Hippocampal formation (tissue), 2 donors: ENCODE measurements around the gene DENND1A.

Experiments
- DNase-seq, 2 donors: peaks; one replicate each; lab custom pipeline; 2025; lab: John Stamatoyannopoulos, UW

The DENND1A gene

DNA sequence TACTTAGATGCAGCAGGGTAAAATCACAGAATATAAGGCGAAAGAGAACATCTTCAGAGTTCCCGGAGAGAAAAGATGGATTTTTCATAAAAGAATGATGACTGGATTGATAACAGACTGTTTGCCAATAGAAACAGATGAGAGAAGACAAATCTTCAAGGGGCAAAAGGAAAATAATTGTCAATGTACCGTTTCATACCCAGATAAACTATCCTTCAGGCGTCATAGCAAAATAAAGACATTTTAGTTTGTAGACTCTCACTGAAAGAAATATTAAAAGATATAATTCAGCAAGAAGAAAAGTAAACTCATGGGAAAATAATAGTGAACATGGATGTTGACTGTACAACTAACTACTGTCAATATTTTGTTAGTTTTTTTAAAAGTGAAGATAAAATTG is 399.7 kb downstream of the DENND1A start:
- no peak for DNase-seq

DNA sequence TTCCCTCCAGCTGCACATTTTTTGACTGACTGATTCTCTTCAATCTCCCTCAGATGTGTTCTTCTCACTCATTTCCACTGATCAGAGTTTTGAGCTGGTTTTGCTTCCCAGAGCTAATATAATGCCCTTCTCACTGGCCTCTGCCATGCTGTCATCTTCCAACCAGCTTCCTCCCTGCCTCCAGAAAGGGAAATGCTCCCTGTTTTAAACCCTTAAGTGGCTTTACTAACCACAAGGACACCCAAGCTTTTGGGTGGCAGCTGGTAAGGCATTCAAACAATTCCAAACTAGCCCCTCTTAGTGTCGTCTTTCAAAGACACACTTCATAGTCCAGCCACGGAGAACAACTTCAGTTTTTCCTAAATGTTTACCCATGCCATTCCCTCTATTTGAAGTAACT is 401.4 kb downstream of the DENND1A start:
- no peak for DNase-seq

DNA sequence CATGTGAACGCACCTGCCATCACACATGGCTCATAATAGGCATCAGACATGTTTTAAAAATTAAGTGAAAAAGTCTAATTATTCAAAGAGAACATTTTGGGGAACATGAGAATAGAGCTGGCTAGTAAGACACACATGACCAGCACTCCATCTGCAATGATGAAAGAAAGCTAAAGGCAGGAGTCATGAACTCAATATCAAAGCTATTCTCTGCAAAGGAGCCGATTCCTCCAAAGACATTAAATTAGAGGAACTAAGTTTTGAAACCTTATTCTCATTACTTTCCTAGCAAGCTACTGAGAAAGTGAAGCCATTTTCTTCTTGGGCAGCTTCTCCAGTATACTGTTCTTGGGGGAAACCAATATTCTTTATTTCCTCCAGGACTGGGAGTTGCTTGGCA is 401.9 kb downstream of the DENND1A start:
- DNase-seq = no peak

DNA sequence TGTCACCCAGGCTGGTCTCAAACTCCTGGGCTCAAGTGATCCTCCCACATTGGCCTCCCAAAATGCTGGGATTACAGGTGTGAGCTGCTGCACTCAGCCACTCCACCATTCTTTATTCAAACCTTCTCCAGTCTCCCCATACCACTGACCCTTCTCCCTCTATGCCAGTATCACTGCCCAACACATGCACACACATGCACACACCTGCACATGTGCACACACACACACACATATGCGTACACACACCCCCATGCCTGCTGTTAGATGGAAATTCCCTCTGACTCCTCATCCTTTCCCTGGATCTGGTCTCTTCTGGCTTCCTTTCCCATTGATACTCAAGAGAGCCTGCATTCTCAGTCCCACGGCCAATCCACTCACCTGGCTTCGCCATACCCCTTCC is 404.0 kb downstream of the DENND1A start:
- no peak for DNase-seq

DNA sequence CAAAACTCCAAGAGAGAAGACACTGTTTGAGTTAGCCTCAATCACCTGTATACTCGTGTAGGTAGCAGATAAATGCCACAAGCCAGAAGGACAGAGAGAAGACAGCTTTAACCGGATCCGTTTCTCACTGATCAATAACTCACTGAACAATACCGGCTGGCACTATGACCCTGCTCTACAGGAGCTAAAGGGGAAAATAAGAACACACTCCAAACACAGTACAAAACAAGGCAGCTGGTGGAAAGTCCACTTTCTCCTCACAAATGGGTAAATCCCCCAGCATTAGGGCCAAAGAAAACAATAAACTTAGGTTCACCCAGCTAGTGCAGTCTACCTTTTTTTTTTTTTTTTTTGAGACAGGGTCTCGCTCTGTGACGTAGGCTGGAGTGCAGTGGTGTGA is 404.5 kb downstream of the DENND1A start:
- no peak for DNase-seq

DNA sequence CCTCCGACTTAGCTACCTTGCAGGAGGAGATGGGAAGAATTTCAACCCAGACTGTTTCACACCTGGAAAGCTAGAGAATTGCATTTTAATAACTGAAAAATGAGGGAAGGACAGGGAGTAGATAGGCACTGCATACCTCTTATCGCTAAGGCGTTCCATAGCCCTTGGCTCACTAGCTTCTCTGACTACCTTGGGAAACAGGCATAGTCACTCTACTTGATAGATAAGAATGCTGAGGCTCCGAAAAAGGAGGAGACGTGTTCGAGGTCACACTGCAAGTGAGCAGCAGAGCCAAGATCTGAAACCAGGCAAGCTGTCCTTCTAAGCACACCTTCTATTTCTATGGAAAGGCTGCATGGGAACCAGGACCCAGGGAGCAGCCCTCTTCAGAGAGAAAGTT is 405.1 kb downstream of the DENND1A start:
- no peak for DNase-seq

DNA sequence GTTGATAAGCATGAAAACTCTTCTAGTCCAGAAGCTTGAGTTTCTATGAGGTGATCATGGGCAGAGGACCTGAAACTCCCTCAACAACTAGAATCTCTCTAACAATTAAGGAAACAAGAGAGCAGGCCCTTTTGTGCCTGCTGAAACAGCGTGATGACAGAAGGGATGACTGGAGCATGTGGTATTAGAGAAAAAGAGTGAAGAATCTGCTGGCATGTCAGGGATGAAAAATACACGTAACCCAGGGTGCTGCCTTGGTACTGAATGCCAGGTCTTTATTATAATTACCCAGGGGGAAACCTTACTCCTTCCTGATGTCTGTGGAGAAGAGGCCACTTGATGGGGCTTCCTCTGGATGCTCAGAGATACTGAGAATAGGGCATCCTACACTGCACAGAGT is 406.1 kb downstream of the DENND1A start:
- no peak for DNase-seq

DNA sequence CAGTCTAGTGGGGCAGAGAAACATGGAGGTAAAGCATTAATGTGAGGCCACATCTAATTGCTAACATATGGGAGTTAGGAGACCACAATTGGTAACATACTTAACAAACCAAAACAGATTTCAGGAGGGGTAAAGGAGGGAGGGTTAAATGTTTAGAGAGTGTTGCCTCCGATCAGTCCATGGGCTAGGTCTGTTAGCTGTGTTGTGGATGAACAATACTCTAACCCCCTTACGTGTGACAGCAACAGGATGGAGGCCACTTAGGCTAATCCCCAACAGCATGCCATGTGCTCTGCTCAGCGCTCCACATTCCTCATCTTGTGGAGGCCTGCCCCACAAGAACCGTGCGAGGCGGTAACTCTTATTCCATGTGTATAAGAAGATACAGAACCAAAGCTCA is 406.9 kb downstream of the DENND1A start:
- DNase-seq = no peak

DNA sequence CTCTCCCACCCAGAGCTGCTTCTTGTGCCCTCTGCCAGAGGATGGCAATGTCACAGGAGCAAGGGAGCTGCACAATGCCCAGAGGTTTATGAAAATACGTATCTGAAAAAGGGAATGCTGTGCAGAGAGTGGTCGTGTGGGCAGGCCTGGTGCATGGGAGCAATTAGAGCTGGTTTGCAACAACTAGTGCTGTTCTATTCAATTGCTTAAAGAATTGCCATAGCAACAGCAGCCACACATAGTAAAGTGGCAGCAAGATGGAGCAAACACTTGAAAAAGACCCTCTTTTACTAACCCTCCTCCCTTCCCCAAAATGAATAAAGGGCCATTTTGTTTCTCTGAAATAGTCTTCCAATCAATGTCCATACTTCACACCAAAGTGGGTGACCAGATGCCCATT is 407.7 kb downstream of the DENND1A start:
- no peak for DNase-seq

DNA sequence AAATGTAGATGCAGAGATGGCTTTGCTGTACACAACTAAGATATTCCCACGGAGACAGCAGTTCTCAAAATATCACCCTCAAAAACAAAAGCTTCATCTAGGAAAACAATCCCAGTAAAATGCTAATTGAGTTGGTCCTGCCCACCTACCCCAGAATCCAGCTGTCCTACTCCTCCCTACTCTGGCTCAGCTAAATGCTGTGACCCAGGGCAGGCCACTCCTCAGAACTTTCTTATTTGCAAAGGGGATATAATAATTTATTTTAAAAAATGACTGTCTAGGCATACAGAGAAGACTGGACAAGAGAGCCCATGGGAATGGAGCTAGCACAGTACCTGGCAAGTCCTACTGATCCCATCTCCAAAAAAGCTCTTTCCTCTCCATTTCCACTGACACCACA is 411.6 kb downstream of the DENND1A start:
- no peak for DNase-seq

DNA sequence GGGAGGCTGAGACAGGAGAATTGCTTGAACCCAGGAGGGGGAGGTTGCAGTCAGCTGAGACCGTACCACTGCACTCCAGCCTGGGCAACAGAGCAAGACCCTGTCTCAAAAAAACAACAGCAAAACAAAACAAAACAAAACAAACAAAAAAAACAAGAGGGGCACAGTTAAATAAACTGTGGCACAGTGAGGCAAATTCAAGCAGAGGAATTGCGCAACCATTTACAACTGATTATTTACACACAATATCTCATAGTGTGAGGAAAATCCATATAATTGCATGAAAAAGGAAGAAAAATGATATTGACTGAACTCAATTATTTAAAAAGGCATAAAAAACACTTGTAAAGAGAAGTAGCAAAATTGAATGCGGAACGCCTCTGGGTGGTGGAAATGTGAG is 412.4 kb downstream of the DENND1A start:
- DNase-seq = no peak

DNA sequence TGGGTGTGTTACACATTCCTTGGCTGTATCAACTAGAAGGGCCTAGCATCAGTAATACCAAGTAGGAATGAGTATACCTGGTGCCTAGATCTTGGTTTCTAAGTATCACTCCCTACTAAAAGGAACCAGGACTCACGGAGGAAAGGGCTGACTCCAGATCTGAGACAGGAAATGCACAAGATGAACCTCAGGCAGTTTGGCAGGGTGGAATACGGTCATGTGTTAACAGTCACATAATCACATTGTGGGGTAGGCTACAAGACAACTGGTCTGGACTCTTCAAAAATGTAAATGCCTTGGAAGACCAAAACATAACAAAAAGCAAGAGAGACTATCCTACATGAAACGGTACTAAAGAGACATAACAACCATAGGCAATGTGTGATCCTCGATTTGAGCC is 415.2 kb downstream of the DENND1A start:
- DNase-seq = no peak

DNA sequence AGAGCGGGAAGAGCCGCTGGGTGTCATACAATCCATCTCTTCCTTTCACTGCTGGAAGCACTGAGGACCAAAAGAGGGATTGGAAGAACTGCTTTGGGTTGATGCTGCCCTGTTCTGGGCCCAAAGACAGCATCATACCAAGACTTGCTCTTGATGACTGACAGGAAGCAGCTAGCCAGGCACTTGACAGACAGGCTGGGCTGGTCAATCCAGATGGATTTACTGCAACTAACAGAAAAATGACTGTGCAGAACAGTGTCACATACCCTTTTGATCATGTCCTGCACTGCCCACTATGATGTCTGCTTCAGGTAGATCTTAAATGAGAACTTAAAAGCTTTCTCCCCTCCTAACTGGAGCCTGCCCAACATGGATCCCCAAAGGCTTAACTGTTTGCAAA is 416.4 kb downstream of the DENND1A start:
- DNase-seq = no peak

DNA sequence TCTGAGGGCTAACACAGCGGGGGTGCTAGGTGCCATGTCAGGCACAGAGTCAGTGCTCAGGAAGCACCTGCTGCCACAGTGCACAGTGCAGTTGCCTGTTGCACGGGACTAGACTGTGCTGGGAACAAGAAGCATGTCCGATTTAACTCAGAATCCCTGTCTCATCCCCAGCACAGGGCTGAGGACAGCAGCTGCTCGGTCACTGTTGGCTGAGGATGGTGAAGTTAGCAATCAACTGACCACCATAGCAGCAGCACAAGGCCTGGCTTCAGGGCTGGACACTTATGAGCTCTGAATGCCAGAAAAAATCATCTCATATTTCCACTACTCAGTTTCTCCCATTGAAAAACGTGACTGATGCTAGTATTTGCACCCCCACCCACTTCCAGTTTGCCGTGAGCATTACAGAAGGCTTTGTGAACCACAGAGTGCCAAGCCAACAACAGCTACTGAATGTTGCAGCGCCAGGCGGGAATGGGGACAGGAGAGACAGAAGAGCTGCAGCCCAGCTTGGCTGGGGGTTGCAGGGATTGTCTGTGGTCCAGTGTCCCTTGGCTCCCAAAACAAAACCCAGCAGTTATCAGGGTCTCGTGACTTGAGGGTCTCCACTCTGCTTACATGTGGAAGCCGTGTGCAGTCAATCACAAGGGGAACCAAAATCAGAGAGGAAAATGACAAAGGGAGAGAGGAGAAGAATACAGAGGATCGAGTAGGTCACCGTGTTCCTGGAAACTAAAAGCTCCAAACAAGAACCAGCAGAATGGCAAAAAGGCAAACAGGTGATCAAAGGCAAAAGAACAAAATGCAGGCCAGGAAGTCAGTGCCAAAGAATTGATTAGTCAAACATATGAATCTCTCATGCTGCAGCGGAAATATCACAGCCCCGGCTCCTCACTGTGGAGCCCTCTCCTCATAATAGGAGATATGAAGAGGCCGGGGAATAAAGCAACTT is 418.3 kb downstream of the DENND1A start:
- no peak for DNase-seq

DNA sequence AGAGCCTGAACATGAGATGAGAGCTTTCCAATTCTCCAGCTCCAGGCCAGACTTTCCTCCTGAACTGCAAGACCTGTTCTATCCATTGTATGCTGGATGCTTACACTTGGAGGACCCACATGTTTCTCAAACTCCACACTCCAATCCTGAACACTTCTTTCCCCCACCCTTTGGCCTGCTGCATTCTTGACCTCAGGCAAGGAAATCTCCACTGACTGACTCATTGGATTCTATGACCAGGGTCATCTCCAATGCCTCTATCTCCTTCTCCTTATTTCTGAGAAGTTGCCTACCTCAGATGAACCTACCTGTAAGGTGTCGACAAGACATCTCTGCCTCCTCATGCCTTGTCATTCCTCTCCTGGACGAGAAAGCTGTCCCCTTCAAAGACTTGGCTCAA is 420.3 kb downstream of the DENND1A start:
- no peak for DNase-seq

DNA sequence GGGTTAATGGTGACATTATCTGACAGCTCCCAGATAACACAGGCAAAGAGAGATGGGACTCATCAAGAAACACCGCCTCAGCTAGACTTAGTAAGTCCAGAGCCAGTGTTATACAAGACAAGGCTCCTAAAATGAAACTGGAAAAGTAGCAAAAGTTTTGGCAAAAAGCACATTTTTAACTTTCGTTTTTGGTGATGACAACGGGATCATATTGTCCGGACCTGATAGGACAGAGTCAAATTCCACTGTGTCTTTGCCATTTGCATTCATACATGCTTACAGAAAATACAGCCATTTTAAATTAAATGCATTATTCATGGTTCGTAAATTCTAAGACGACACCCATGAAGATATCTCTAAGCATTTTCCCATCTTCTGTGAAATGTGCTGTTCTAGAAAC is 421.9 kb downstream of the DENND1A start:
- no peak for DNase-seq

DNA sequence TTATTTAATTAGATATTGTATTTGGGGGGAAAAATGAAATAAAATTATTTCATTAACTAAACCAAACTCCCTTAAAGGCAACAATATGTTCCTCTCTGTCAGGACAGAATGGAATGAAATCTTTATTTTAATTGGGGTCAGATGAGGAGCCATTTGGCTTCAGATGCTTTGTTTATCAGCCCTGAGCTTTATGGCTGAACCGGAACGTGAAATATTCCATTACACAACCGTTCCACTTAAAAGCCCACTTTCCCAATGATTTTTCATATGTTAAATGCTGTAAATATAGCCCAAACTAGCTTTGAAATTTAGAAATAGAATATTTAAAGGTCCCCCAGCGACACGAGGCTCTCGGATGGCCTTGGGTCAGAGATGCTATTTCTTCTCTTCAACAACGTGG is 424.4 kb downstream of the DENND1A start:
- no peak for DNase-seq

DNA sequence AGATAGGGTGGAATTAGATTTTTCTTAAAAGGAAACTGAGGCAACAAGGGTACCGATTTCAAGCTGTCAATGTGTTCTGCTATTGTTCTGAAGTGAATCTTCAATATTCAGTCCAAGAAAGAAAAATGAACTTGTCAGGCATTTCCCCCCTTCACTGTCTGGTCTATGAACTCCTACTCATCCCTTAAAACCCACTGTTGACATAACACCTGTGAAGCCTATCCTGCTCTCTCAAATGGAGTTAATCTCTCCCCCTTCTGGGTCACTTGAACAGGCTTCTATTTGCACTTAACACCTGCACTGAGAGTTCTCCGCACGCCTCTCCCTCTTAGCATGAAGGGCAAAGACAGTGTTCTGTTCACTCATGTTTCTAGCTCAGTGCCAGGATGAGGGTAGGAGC is 429.6 kb downstream of the DENND1A start:
- no peak for DNase-seq

DNA sequence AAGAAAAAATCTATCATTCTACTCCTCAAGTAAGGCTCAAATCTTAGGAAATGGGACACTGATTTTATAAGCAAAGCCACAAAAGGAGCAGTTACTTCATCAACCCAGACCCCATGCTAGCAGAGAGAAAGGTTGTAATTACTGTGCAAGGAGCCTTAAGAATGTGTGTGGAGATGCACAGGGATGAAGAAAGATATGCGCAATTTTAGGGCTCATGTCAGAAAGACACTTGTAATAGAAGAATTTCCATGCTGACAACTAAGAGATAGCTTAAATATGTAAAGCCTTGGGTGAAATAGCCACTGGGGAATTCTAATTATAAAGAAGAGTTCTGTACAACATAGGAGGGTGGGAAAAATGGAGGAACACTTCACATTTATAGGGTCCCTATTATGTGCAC is 432.1 kb downstream of the DENND1A start:
- no peak for DNase-seq

DNA sequence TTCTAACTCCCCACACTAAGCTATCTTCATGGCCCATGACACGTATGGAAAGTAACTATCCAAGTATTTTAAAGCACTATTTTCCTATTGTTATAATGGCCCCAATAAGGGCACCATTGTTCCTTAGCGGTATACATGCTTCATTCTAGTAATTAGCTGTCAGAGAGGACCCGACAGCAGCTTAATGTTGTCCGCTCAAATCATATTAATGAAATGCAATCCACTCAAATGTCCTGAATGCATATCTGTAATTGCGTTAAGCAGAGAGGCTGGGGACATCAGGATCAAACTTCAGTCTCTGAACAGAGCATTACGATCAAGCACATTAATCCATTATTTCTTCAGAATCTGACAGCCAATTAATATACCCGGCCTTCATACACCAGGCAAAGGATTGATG is 434.2 kb downstream of the DENND1A start:
- DNase-seq = no peak

DNA sequence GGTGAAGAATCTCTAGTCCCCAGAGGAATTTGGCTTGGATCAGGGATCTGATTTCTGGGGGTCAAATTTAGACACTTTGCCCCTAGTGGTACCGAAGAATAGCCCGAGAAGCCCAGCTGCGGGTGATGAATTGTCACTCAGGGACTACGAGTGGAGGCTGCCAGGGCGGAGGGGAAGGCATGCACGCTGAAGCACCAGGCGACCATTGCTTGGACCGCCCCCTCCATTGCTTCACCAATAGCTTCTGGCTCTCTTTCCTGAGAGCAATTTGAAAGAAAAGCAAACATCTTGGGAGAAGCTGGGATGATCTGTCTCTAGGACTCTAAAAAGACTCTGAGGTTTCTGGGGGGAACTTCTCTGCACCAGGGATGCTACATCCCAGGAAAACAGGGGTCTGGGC is 436.3 kb downstream of the DENND1A start:
- DNase-seq = no peak

DNA sequence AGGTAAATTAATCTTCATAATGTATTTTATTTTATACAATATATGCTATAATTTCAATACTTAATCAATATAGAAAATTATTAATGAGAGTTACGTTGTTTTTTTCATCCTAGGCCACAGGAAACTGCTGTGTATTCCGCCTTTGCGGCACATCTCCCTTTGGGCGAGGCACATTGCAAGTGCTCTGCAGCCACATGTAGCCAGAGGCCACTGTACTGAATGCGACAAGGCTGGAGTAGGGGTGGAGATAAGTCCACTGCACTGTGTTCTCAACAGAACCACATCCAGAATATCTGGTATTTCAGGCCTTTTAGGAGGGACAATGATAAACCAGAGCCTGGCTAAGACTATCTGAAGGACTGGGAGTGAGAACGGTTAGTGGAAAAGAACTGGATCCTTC is 439.2 kb downstream of the DENND1A start:
- no peak for DNase-seq

DNA sequence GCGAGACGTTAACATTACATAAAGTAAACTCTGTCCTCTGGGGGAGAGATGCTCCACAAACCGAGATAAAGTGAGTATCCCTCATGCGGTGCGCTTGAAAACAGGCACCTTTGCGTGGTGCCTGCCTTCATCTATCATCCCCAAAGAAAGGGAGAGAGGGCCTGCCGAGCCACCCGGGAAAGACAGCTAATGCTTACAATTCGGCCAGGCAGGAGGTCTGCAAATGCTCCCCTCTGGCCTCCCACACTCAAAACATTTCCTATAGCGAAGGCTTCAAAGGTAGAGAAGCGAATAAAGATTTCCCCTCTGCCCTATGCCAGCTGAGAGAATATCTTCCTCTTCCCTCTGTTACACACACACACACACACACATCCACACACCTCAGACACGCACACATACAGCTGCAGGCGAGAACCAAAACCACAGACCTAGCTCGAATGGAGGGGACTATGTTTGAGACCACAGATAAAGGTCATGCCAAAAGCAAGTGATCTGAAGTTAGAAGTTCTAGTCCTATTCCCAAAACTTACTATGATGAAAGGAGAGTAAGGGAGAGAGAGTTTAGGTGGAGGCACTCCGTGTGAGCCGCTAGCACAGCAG is 441.1 kb downstream of the DENND1A start:
- DNase-seq = no peak
